NCI-H1694 treated with DMSO at 0.1 percent for 48 hours (cell line): ENCODE results near the gene PTK6.

Source experiments
- DNase-seq: peaks from one replicate; lab custom pipeline; 2025; lab: John Stamatoyannopoulos, UW

Gene PTK6

DNA sequence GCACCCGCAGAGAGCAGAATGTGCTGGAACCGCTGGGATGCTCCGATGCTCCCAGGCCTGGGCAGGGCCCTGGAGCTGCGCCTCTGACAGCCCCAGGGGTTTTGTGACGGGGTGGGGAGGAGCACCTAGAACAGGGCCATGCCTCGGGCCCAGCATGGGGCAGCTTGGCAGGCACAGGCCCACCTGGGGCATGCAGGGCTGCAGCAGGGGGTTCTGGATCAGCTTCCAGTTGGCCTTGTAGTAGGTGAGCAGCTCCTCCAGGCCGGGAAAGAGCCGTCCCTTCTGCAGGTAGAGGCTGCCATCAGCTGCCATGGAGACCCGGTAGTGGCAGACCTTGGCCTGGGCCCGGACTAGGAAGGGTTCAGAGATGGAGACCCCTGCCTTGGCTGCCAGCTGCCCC is 6.0 kb upstream of the PTK6 start:
- no peak for DNase-seq

DNA sequence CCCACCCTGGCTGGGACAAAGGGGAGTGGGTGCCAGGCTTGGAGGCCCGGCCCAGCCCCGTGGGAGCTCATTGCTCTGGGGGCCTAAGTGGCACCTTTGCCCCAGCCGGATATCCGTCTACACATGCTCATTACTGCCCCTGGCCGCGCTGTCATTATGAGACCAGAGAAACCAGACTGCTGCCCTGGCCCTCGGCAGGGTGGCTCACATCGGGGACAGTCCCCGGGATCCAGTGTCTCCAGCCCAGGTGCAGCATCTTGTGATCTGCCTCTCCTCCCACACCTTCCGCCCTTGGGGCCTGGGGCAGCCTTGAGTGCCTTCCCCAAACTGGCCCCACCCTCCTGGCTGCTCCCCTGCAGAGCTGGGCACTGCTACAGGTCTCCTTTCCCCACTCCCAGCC is 5.5 kb upstream of the PTK6 start:
- DNase-seq, result no peak

DNA sequence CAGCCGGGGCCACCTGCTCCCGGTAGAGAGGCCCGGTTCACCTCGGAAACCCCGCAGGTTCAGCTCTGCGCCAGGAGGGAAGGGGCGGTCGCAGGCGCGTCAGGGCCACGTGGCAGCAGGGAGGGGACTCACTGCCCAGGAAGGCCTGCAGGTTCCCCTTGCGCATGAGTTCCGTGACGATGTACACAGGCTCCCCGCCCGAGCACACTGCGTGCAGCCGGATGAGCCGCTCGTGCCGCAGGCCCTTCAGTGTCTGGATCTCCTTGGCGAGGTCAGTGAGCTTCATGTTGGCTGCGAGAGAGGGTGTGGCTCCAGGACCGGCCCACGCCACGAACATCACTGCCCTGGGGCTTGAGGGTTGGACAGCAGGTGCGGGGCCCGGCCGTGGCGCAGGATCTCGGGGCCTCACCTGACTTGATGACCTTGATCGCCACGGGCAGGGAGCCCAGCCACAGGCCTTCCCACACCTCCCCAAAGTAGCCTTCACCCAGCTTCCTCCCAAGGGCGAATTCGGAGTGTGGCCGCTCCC is 4.9 kb upstream of the PTK6 start:
- DNase-seq, result no peak

DNA sequence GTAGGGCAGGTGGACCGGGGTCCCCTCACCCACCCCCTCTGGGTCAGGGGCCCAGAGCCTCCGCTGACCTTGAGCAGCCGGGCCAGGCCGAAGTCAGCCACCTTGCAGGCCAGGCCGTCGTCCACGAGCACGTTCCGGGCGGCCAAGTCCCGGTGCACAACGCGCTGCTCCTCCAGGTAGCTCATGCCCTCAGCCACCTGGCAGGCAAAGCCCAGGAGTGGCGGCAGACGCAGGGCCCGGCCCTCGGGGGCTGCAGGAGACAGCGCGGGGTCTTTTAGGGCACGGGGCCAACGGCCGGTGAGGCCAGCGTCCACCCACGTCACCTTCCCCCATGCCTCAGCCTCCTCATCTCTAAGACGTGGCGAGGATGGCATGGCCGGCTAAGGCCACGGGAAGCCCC is 4.2 kb upstream of the PTK6 start:
- no peak for DNase-seq

DNA sequence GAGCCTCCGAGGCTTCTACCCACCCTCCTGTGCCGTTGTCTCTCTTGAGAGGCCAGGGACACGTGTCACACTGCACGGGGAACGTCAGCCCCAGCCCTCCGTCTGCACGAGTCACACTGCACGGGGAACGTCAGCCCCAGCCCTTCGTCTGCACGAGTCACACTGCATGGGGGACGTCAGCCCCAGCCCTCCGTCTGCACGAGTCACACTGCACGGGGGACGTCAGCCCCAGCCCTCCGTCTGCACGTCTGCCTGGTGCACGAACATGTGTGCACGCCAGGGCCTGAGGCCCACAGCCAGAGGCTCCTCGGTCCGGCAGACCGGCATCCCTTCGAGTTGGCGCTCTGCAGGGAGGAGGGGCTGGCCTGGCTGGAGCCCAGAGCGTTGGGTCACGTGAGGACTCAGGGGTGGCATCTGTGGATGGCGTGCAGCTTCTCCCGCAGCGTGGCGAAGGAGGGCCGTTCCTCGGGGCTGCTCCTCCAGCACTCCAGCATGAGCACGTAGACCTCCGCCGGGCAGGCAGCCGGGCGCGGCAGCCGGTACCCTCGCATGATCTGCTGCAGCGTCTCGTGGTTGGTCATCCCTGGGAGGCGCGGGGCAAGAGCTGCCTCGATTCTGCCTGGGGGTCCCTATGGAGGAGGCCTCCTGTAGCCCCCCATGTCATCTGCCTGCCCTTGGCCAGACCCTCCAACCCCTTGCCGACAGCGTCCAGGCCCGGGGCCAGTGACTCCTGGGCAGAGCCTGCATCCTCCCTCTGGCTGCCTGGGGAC is 3.4 kb upstream of the PTK6 start:
- DNase-seq, result no peak

DNA sequence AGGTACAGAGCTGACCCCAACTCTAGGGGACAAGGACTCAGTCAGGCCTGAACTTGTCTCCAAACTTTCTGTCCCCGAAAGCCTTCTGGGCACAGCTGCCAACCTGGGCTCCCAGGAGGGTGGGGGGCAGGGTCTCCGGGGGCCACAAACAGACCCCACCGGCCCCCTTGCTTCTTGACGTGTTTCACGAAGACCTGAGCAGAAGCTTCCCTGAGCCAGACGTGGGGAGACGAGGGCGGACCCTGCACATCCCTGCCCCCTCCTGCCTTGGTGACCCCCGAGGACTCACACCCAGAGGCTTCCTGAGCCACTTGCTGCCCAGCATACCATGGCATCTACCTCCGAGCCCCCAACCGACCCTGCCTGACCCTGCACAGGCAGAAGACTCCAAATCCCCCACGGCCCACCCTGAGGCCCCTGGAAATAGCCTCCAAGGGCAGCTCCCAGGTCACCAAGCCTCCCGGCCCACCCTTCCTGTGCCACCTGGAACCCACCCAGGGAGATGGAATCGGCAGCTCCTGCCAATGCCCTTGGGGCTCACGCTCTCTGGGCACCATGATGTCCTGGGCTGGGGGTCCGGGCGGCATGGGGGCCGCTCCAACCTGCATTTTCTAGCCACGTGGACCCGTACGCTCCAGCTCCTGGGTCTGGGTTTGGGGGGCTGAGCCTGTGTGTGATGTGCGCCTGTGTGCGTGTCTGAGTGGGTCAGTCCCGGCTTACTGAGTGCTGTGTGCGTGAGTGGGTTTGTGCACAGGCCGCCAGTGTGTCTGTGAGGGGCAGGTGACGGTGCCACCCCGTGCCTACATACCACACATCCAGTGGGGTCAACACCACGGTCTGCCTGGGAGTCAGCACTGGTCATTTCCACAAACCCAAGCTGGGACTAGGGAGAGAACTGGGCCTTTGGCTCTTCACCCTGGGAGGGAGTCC is 2.5 kb upstream of the PTK6 start:
- DNase-seq, result no peak

DNA sequence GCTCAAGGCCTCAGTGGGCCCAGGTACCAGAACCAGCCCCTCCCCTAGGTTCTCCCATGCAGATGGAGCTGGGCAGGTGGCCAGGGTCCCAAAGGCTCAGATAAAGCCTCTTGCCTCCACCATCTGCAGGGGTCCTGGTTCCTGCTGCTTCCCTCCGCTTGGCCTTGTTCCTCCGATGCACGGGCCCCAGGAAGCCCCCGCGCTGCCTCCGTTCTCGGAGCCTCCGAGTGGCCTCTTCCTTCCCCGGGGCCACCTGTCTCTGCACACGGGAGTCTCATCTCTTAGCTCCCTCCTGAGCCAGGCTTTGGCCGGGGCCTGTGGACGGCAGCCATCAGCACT is 1.9 kb upstream of the PTK6 start:
- no peak for DNase-seq

DNA sequence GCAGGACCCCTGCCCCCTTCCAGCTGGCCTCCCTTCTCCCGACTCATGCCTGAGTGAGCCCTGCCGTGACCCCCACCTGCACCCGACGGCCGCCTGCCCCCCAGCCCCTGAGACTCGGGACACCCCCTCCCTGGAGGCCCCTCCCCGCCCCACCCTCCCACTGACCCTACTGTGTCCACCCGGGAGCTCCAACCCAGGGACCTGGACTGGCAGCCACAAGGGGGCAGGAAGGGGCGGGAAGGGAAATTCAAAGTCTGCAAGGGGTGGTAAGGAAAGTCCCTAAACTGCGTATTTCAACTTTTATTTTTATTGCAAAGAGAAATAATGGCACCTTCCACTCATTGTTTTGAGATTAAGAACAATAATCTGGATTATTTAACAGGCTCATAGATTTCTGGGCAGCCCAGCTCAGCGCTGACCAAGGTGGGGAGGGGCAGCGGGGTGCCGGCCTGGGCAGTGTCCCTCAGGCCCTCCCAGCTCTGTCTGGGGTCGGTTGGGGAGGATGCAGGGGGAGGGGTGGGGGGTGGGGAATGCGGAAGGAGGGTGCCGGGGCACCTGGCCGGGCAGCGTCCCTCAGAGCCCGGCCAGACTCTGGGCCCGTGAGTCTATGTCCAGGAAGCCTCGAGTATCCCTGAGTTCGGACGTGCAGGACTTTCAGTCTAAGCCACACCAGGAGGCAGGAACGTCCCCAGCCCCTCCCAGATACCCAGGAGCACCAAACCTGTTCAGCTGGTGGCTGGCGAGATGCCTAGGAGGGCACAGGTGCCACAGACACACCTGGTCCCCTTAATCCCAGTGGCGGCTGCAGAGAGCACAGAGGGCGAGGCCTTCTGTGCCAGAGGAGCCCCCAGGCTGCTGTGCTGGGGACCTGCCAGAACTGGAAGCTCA is 1.3 kb upstream of the PTK6 start:
- no peak for DNase-seq

DNA sequence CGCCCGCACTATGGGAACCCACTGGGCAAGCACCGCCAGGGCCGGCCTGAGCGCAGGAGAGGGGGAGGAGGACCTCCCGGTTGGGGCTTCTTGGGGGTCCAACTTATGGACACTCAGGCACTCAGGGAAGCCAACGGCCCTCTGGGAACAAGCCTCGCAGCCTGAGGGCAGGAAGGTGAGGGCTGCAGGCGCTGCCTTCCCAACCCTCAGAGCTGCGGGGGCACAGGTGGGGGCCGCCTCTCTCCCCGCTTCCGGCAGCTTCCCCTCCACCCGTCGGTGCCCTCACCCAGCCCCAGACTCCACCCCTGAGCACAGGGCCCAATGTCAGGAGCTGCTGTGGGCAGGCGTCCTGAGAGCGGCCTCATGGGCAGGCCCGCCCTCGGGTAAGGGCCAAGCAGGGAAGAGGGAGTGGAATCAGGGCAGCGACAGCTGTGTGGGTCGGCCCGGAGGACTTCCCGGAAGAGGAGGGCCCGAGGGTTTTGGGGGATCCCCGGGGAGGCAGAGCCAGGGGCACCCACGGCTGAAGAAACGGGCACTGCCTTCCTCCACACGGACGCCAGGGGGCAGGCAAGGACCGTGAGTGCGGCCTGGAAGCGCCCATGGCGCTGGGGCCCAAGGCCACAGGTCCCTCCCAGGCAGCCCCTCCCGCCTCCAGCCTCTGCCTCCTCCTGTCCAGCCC is 488 bp upstream of the PTK6 start:
- peak; percentile 58 for DNase-seq

DNA sequence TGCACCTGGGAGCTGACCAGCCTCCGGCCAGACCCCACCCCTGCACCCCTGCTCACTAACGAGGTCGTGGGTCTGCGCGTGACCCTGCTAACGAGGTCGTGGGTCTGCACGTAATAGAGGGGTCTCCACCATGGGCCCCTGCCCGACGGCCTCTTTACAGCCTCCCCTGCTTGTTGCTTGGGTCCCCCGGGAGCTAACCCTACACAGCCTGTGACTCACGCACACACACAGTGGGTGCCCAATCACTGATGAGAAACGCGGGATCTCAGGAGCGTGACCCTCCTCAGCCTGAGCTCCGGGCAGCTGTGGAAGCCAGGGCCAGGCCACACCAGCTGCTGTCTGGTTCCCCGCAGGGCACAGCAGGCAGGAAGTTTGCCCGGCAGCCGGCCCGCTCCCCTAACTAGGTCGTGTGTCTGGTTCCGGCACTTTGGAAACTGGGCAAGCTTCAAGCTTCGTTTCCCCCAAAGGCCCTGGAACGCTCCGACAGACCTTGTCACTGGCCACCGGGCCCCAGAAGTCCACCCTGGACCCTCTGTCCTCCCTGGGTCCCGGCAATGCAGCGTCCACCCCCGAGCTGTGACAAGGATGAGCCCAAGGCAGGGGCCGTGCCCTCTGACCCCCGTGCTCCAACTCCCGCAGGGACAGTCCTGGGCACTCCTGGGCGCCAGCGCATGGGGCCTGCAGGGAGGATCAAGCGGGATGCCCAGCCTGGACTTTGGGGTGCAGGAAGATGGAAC is 767 bp downstream of the PTK6 start:
- DNase-seq, result no peak

DNA sequence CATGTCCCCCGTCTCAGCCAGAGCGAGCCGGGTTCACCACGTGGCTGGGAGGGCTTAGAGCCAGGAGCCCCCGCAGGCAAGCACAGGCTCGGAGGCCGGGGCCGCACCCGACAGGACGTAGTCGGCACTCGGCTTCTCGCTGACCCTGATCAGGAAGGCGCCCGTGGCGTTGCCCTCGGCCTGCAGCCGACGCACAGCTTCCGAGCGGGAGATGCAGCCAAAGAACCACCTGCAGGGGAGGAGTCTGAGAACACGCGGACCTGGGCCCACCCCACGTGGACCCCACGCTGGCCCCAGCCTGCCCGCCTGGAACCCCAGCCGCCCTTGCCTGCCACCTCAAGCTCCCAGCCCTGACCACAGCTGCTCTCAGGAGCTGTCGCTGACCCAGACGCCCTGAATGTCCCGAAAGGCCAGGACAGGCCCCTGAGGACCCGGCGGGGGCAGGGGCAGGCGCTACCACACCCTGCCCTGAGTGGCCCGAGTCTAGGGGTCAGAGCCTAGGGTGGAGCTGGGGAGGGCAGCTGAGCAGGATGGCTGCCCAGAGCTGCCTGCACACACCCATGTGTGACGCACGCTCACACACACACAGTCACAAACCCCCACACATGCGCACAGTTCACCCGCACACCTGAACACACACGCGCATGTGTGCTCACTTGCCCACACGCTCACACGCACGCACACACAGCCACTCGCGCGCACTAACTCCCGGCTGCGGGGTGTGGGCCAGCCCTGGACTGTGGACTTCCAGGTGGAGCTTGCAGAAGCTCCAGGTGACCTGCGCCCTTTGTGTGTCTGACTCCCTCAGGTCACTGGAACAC is 2.1 kb downstream of the PTK6 start:
- no peak for DNase-seq

DNA sequence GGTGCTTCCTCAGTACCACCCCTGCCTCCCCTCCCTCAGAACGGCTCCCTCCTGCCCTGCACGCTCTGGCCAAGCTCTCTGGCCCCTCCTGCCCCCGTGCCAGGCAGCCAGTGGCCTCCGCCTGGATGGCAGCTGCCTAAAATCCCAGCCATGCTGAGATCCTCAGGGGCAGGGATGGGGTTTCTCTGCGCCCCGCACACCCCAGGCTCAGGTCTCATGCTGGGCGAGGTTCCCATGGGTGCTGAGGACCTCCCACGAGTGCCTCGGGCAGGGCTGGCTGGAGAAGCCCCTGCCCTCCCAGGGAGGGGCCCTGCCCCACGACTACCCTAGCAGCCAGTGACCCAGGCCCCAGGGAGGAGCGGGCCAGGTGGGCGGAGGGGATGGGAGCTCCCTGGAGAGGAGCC is 2.7 kb downstream of the PTK6 start:
- no peak for DNase-seq

DNA sequence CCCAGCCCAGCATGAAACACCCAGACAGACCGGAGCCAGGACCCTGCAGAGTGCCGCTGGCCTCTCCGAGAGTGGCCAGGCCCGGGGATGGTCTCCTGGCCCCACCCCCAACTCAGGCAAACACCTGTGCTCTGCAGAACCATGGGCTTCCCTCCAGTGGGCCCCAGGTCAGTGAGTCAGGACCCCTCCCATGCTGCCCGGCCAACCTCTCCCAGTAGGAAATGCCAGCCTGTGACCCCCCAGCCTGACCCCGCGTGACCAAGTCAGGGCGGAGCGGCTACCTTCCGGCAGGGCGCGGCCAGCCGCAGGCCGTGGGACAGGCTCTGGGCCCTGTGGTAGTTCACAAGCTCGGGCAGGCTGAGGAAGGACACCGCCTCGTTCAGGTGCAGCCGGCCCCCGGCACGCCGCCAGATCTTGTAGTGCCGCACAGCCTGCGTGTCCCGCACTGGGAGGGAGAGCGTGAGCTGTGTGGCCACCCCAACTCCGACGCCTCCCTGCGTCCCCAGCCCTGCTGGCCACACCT is 3.2 kb downstream of the PTK6 start:
- no peak for DNase-seq

DNA sequence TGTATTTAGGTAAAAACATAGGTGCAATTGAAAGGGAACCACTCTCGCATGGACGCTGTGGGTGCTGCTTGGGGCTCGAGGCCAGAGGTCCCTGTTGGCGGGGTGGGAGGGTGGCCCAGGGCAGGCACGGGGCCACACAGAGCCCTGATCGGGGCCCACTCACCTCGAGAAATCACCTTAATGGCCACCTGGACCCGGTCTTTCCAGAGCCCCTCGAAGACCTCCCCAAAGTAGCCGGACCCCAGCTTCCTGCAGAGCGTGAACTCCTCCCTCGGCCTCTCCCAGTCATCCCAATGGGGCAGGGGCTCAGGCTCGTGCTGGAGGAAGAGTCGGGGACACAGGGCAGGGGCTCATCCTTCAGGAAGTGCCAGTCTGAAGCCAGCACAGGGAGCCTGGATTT is 3.8 kb downstream of the PTK6 start:
- no peak for DNase-seq

DNA sequence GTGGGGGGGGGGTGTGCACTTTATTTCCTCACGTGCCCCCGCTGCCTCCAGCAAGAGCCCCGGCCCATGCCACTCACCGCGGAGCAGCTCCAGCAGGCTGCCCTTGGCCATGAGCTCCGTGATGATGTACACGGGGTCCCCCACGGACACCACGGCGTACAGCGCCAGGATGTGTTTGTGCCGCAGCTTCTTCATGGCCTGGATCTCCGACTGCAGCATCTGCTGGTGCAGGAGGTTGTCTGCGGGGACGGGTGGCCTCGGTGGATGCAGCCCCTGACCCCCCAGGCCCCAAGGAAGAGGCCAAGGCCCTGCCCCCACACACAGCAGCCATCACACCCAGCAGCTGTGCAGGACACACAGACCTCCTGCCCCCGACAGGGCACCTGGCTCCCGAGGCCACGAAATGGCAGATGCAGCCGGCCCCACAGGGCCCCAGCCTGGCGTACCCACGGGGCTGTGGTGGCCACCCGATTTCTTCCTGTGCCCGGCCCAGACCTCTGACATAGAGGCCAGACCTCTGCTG is 4.7 kb downstream of the PTK6 start:
- DNase-seq, result no peak

DNA sequence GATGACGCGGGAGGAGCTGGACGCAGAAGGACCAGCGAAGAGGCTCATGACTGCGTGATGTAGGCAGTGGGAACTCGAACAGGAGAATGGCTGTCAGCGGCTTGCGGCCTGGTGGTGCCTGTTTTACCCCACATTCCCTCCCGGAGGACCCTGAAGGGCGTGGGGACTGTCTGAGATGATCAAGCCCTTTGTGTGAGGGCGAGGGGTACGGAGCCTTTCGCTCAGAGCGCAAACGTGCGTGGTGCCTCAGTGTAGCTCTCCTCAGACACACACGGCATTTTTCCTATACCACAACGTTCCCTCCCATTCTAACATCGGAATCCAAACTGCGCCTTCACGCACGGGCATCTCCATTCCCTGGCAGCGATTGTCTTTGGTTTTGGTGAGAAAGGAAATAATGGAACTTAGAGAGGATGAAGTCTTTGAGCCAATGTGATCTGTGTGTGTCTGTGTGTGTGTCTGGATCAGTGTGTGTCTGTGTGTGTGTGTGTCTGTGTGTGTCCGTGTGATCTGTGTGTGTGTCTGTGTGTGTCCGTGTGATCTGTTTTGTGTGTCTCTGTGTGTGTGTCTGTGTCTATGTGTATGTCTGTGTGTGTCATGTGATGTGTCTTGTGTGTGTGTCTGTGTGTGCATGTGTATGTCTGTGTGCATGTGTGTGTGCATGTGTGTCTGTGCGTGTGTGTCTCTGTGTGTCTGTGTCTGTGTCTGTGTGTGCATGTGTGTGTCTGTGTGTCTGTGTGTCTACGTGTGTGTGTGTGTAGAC is 5.3 kb downstream of the PTK6 start:
- DNase-seq, result no peak

DNA sequence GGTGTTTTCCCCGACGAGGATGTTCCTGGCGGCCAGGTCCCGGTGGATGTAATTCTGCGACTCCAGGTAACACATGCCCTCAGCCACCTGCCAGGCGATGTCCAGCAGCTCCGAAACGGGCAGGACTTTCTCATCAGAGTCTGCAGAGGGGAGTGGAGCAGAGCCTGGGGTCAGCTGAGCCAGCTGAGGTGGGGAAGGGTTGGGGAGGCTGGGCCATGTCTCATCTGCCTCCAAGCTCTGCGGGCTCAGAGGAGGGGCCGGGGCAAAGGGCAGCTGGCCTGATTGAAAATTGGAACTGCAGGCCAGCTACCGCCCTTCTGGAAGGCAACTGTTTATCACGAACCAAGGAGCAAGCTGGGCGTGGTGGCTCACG is 6.4 kb downstream of the PTK6 start:
- DNase-seq, result no peak

DNA sequence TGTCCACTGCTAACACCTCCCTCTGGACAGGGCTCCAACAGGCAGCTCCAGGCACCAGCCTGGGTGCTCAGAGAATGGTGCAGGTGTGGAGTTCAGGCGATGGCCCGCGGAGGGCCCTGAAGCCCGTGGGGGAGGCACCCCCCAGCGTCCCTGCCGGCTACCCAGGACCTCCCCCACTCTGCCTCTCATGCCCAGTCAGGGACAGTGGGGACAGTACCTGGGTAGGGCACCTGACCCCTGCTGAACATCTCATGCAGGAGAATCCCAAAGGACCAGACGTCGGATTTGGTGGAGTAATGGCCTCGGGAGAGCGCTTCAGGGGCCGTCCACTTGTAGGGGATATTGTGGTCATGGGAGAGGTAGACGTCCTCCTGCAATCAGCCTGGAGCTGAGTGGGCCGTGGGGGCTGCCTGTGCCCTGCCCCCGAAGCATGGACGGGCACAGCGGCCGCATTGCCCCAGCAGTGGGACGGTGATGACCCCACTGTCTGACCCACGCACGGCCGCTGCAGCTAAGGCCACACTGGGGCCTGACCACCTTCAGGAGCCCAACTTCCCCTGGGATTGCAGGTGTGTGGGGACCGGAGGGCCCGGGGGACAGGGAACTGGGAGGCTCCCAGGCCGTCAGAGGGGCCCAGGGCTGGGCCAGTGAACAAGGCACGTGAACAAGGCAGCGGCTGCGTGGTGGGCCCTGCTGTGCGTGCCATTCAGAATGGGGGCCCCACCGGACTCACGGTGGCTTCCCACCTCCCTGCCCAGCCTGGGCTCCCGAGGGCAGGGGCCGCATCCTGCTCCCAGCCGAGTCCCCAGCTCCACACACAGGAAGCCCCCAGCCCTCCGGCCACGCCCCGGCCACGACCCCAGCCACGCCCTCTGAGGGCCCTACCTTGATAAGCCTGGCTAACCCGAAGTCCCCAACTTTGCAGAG is 7.1 kb downstream of the PTK6 start:
- DNase-seq, result no peak
